ENCODE measurements around the gene RBPJL.
A peak's percentile ranks its signal among the peaks of the same experiment; 100 is the strongest.

Gene RBPJL

DNA sequence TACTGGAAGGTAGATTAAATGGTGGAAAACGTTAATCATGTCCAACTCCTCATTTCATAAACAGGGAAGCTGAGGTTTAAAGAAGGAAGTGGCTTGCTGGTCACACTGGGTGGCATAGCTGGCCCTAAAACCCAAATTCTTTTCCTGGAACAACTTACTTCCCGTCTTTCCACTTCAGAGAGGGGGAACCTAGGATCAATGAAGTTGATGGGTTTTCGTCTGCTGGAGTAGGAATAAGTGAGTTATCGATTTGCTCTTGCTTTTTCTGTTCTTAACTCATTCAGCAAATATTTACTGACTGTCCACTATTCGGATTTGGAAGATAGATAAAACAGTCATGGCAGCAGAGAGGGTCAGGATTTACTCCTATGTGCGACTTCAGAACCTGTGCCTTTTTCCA lies 55.2 kb downstream of the RBPJL start:
- DNase-seq (ENCODE audit: low read depth in 3 of 3) = no peak

DNA sequence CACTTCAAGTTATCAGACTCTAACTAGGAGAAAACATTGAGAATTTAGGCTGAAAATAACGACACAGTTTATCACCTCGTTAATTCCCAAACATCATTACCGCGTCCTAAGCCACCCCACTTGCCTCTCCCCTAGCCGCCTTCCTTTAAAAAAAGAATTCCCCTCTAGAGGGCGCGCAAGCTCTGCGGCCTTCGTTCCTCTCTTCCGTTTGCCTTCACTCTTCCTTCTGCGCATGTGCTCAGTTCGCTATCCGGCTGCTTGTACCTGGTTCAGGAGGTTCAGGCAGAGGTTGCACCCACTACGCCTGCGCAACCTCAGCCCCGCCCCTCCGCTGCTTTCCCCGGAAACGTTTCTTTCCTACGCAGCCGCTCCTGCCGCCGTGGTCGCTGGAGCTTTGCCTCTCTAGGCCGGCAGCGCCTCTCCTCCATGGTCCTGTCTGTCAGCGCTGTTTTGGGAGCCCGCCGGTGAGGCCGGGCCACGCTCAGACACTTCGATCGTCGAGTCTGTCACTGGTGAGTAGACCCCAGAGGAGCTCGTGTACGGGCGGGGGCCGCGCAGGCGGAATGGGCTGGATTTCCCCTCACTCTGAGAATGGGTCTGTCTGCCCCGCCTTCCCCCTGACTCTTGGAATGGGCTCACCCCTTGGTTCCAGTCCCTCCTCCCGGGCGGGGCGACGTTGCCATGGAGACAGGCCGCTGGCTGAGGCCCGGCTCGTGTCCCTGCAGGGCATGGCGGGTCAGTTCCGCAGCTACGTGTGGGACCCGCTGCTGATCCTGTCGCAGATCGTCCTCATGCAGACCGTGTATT lies 56.4 kb downstream of the RBPJL start, which contains the start of gene SYS1:
Gene SYS1 (plus strand): TSS at position 353 of the 807 bp plus-strand sequence. CDS start 376 bp downstream, at position 729.
- DNase-seq (ENCODE audit: low read depth in 3 of 3) = peak; percentile 97 to 99 (median 99)

DNA sequence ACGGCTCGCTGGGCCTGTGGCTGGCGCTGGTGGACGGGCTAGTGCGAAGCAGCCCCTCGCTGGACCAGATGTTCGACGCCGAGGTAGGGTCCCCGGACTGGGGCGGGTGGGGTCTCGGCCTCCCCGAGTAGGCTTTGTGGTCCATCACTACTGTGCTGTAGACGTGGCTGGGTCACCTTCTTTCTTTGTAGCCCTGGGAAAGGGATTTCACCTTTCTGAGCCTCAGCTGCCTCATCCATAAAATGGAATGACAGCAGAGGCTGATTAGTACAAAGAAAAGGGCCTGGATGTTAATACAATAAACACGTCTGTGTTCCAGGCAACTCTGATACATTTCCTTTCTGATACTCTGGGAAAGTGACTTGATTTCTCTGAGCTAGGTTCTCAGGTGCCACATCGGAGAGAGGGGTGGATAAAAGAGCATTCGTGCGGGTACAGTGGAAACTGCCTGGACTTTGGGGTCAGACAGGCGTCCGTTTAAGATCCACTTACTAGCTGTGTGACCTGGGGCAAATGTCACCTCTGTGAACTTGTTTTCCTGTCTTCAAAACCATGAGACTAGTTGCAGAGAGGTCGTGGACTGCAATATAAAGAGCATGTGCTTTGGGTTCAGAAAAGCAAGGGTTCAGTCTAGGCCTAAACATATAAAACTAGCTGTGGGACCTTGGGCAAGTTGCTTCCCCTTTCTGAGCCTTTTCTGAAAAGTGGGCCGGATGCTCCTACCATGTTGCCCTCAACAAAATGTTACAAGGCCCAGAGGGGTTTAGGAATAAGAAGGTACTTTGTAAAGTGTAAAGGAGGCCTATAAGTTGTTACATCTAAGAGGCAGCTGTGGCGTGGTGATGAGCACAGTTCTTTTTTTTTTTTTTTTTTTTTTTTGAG lies 57.2 kb downstream of the RBPJL start:
- DNase-seq (ENCODE audit: low read depth in 3 of 3) = no peak

DNA sequence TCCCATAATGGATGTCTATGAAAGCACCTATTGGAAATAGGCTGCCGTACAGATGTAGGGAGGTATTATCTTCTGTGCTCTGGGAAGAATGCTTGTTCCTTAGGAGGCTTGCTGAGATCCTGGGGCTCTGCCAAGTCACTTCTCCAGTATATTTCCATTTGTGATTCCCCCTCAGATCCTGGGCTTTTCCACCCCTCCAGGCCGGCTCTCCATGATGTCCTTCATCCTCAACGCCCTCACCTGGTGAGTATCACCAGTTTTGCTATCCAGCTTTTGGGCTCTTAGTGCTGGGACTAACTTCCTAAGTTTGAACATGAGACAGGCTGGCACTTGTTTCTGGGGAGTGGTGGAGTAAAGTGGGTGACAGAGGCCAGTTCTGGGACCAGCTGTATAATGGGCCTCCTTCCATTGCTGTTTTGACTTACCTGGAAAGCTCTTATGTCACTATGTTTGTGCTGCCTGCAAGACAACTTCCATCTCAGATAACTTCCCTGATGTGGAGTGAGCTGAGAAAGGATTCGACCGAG lies 58.9 kb downstream of the RBPJL start:
- no peak for DNase-seq (ENCODE audit: low read depth in 3 of 3)

DNA sequence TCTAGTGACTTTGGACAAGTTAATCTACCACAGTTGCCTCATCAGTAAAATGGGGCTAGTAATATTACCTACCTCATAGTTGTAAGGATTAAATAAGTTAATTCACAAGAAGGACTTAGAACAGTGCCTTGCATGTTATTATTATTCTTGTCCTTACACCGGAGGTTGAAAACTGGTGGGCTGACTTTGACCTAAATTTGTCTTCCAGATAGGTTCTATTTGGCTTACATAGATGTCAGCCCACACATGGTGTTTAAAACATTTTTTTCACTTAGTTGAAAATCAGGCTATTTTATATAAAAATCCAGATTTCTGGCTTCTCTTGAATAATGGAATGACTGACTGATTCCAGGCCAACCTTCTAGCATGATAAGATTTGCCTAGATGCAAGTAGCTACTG lies 59.6 kb downstream of the RBPJL start:
- DNase-seq (ENCODE audit: low read depth in 3 of 3) = no peak

DNA sequence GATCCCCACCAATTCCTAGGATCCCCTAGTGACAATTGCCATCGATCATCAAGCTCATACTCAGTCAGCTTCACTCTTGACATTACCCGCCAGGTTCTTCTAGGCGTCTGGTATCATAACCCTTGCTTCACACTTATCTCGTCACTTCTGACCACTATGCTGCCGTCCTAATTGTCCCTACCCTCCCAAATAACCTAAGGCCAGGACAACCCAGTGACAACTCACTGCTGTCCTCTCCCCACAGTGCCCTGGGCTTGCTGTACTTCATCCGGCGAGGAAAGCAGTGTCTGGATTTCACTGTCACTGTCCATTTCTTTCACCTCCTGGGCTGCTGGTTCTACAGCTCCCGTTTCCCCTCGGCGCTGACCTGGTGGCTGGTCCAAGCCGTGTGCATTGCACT lies 60.0 kb downstream of the RBPJL start:
- no peak for DNase-seq (ENCODE audit: low read depth in 3 of 3)

DNA sequence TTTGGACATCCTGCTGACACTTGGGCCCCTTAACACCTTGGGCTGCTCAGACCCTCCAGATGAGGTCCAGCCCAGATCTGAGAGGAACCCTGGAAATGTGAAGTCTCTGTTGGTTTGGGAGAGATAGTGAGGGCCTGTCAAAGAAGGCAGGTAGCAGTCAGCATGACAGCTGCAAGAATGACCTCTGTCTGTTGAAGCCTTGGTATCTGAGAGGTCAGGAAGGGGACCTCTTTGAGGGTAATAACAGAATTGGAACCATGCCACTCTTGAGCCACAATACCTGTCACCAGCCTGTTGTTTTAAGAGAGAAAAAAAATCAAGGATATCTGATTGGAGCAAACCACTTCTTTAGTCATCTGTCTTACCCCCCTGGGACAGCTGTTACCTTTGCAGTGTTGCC lies 60.5 kb downstream of the RBPJL start:
- no peak for DNase-seq (ENCODE audit: low read depth in 3 of 3)
